Measurements from ENCODE around the gene SNAP29.
"Not testable (repeated sequence)": the region's sequence is repeated elsewhere in the genome, so short reads cannot be mapped to it uniquely, and the experiment has no call there.

The SNAP29 gene

DNA sequence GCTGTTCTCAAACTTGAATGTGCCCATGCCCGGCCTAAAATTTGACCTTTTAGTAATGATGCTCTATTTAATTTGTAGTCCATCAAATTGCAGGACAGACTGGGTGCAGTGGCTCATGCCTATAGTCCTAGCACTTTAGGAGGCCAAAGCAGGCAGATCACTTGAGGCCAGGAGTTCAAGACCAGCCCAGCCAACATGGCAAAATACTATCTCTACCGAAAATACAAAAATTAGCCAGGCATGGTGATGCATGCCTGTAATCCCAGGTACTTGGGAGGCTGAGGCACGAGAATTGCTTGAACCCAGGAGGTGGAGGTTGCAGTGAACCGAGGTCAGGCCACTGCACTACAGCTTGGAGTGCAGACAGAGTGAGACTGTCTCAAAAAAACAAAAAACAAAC is 33.6 kb upstream of the SNAP29 start:
- H3K9ac ChIP-seq (ENCODE audit: low read depth, low read length); H3K36me3 ChIP-seq (ENCODE audit: insufficient read depth, low read length); H3K4me1 ChIP-seq (ENCODE audit: insufficient read depth, low read length); H3K9me3 ChIP-seq (ENCODE audit: control insufficient read depth, insufficient read depth, low read length): not testable (repeated sequence)

DNA sequence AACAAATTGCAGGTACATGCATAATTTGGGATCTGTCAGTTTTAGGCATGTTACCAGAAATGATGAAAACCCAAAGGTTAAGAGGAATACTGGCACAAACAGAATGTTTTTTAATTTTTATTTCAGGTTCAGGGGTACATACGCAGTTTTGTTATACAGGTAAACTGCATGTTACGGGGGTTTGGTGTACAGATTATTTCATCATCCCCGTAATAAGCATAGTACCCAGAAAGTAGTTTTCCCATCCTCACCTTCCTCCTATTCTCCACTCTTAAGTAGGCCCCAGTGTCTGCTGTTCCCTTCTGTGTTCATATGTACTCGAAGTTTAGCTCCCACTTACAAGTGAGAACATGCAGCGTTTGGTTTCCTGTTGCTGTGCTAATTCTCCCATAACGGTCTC is 33.2 kb upstream of the SNAP29 start:
- H3K9me3 ChIP-seq (ENCODE audit: control insufficient read depth, insufficient read depth, low read length), result no peaks in the 10 kb centered on the region
- peaks cover 3% of the 10 kb centered on the region; the same call in 1 of the 2 replicates for H3K36me3 ChIP-seq (ENCODE audit: insufficient read depth, low read length)
- no peaks in the 10 kb centered on the region for H3K4me1 ChIP-seq (ENCODE audit: insufficient read depth, low read length)
- H3K9ac ChIP-seq (ENCODE audit: low read depth, low read length), result no peak overlapping the region

DNA sequence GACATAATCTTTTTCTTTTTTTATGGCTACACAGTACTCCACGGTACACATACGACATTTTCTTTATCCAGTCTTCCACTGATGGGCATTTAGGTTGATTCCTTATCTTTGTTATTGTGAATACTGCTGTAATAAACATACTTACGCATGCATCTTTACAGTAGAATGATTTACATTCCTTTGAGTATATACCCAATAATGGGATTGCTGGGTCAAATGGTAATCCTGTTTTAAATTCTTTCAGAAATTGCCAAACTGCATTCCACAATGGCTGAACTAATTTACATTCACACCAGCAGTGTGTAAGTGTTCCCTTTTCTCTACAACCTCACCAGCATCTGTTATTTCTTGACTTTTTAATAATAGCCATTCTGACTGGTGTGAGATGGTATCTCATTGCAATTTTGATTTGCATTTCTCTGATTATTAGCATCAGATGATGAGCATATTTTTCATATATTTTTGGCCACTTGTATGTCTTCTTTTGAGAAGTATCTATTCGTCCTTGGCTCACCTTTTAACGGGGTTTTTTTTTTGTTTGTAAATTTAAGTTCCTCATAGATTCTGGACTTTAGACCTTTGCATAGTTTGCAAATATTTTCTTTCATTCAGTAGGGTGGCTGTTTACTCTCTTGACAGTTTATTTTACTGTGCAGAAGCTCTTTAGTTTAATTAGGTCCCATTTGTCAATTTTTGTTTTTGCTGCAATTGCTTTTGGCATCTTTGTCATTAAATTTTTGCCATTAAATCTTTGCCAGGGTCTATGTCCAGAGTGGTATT is 32.2 kb upstream of the SNAP29 start:
- not testable (repeated sequence) for H3K4me1 ChIP-seq (ENCODE audit: insufficient read depth, low read length); H3K9me3 ChIP-seq (ENCODE audit: control insufficient read depth, insufficient read depth, low read length); H3K9ac ChIP-seq (ENCODE audit: low read depth, low read length); H3K36me3 ChIP-seq (ENCODE audit: insufficient read depth, low read length)

DNA sequence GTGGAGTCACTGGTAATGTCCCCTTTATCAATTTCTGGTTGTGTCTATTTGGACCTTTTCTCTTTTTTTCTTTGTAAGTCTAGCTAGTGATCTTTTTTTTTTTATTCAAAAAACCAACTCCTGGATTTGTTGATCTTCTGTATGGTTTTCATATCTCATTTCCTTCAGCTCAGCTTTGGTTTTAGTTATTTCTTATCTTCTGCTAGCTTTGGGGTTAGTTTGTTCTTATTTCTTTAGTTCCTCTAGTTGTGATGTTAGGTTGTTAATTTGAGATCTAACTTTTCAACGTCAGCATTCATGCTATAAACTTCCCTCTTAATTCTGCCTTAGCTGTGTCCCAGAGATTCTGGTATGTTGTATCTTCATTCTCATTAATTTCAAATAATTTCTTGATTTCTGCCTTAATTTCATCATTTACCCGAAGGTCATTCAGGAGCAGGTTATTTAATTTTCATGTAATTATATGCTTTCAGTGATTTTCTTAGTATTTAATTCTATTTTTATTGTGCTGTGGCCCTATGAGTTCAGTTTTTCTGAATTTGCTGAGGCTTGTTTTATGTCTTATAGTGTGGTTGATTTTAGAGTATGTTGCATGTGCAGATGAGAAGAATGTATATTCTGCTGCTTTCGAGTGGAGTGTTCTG is 29.2 kb upstream of the SNAP29 start:
- H3K4me1 ChIP-seq (ENCODE audit: insufficient read depth, low read length), result no peaks in the 10 kb centered on the region
- H3K36me3 ChIP-seq (ENCODE audit: insufficient read depth, low read length), result peaks cover 3% of the 10 kb centered on the region; the same call in 1 of the 2 replicates
- no peak overlapping the region for H3K9ac ChIP-seq (ENCODE audit: low read depth, low read length)
- H3K9me3 ChIP-seq (ENCODE audit: control insufficient read depth, insufficient read depth, low read length), result no peaks in the 10 kb centered on the region

DNA sequence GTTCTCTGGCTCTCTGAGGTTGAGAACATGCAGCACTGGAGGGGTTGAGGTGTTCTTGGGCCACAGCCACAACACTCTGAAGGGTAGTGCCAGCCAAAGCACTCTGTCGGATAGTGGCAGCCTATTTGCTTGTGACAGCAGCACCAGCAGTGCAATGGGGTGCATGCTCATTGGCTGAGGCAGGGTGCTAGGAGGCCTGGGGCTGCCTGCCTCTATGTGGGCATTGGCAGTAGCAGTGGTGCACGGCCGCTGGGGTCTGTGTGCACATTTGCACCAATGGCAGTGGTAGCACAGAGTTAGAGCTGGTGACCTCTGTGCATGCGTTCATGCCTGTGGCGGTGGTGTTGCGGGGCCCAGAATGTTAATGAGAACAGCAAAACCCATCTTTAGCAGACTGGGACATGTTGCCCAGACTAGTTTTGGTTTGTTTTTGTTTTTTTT is 25.6 kb upstream of the SNAP29 start:
- Histone ChIP-seq H3K4me1 (ENCODE audit: insufficient read depth, low read length) (no peaks in the 10 kb centered on the region), H3K9ac (ENCODE audit: low read depth, low read length) (no peak overlapping the region), H3K36me3 (ENCODE audit: insufficient read depth, low read length) (peaks cover 3% of the 10 kb centered on the region; the same call in 1 of the 2 replicates), H3K9me3 (ENCODE audit: control insufficient read depth, insufficient read depth, low read length) (no peaks in the 10 kb centered on the region)

DNA sequence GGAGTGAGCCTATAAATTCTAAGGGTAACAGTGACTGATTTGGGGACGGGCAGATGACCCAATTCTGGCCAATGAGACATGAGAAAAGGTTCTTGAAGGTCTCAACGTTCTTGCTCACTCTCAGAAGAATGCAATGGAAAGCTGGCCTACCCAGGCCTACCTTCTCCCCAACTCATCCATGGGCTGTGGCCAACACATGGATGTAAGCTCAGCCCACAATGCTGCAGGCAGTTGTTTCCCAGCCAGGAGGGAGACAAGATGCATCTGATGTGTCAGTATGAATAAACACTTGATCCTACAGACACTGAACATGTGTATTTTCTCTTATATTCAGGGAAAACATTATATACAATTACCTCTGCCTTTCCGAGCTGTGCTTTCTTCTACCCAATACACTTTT is 24.6 kb upstream of the SNAP29 start:
- Histone ChIP-seq H3K36me3 (ENCODE audit: insufficient read depth, low read length) (peaks cover 3% of the 10 kb centered on the region; the same call in 1 of the 2 replicates), H3K9ac (ENCODE audit: low read depth, low read length) (no peak overlapping the region), H3K4me1 (ENCODE audit: insufficient read depth, low read length) (no peaks in the 10 kb centered on the region), H3K9me3 (ENCODE audit: control insufficient read depth, insufficient read depth, low read length) (no peaks in the 10 kb centered on the region)

DNA sequence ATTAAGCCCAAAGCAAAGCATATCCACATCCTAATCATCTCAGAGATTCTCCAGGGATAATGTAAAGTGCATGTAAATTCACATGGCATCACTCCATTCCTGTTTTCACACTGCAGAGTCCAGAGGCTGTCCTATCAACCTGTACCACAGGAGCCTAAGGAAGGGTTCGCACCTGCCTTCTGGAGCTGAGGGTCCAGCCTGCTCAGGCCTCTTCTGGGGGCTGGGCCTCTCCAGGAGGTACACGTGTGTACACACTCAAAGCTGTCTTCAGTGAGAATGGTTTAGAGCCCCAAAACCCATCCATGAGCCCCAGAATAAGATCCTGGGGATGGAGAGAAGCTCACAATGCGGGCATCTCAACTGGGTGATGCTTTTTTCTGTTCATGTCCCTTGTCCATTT is 24.1 kb upstream of the SNAP29 start:
- H3K9ac ChIP-seq (ENCODE audit: low read depth, low read length), result no peak overlapping the region
- H3K4me1 ChIP-seq (ENCODE audit: insufficient read depth, low read length), result no peaks in the 10 kb centered on the region
- H3K9me3 ChIP-seq (ENCODE audit: control insufficient read depth, insufficient read depth, low read length), result no peaks in the 10 kb centered on the region
- H3K36me3 ChIP-seq (ENCODE audit: insufficient read depth, low read length), result peaks cover 3% of the 10 kb centered on the region; the same call in 1 of the 2 replicates

DNA sequence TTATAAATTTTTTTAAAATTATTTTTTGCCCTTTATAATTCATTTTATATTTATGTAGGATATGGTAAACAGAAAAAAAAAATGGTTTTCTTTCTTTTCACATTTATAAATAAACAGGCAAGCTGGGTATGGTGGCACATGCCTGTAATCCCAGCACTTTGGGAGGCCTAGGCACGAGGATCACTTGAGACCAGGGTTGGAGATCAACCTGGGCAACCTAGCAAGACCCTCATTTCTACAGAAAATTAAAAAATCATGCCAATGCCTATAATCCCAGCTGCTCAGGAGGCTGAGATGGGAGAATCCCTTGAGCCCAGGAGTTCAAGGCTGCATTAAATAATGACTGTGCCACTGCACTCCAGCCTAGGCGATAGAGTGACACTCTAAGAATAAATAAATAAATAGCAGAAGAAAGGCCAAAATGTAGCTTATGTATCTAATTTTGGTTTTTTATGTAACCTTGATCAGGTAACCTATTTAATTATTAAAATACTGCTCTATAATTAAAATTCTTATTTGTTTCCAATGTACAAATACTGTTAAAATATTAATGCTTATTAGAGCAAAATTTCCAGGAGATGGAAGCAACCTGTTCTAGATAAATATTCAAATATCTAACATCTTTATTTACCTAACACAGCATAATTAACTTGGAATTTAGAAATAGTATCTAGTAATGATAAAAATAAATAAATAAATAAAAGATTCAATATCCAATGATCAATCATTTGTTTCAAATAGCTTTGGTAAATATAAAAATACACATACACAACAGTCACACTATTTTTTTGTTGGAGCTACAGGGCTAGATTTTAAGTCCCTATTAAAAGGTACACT is 21.6 kb upstream of the SNAP29 start:
- no peaks in the 10 kb centered on the region for H3K36me3 ChIP-seq (ENCODE audit: insufficient read depth, low read length)
- peaks cover 10% of the 10 kb centered on the region for H3K4me1 ChIP-seq (ENCODE audit: insufficient read depth, low read length)
- no peak overlapping the region for H3K9ac ChIP-seq (ENCODE audit: low read depth, low read length)
- H3K9me3 ChIP-seq (ENCODE audit: control insufficient read depth, insufficient read depth, low read length), result no peaks in the 10 kb centered on the region

DNA sequence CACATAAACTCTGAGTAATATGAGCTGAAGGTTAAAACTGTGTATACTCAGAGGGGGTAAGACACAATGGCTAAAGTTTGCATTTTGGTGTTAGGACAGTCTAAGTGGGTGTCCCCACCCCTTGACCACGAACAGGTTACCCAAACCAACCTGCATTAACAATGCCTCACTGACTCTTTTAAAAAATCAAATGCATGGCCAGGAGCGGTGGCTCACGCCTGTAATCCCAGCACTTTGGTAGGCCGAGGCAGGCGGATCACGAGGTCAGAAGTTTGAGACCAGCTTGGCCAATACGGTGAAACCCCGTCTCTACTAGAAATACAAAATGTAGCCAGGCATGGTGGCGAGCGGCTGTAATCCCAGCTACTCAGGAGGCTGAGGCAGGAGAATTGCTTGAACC is 19.5 kb upstream of the SNAP29 start:
- H3K9ac ChIP-seq (ENCODE audit: low read depth, low read length); H3K9me3 ChIP-seq (ENCODE audit: control insufficient read depth, insufficient read depth, low read length); H3K4me1 ChIP-seq (ENCODE audit: insufficient read depth, low read length); H3K36me3 ChIP-seq (ENCODE audit: insufficient read depth, low read length): not testable (repeated sequence)

DNA sequence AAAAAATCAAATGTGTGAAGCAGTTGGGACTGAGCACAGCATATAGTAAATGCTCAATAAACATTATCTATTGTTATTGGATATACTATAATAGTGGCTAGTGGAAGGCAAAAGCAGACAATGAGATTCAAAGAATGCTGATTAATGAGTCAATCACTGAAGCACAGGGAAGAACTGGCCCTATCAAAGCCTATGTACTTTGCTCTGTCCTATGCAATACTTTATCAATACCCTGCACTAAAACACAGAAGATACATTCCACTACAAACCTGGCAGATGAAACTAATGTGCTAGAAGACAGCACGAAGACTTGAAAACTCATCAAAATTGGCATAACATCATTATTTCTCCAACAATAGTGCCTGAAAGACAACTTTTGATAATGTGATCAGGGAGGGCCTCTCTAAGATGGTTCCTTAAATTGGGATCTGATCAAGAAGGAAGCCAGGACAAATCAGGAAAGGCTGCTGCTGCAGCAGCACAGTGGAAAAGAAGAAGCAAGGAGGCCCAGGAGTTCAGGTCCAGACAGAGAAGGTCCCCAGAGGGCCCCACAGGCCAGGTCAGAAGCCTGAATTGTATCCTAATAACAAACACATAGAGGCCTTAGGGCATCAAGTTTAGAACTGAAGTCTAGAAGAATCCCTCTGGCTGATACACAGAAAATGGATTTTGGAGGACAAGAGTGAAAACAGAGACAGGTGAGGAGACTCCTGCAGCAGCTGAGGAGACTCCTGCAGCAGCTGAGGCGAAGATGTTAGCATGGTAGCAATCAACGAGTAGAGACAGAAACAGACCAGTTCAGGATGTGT is 18.8 kb upstream of the SNAP29 start:
- Histone ChIP-seq H3K36me3 (ENCODE audit: insufficient read depth, low read length) (no peaks in the 10 kb centered on the region), H3K9me3 (ENCODE audit: control insufficient read depth, insufficient read depth, low read length) (no peaks in the 10 kb centered on the region), H3K9ac (ENCODE audit: low read depth, low read length) (no peak overlapping the region), H3K4me1 (ENCODE audit: insufficient read depth, low read length) (peaks cover 10% of the 10 kb centered on the region)

DNA sequence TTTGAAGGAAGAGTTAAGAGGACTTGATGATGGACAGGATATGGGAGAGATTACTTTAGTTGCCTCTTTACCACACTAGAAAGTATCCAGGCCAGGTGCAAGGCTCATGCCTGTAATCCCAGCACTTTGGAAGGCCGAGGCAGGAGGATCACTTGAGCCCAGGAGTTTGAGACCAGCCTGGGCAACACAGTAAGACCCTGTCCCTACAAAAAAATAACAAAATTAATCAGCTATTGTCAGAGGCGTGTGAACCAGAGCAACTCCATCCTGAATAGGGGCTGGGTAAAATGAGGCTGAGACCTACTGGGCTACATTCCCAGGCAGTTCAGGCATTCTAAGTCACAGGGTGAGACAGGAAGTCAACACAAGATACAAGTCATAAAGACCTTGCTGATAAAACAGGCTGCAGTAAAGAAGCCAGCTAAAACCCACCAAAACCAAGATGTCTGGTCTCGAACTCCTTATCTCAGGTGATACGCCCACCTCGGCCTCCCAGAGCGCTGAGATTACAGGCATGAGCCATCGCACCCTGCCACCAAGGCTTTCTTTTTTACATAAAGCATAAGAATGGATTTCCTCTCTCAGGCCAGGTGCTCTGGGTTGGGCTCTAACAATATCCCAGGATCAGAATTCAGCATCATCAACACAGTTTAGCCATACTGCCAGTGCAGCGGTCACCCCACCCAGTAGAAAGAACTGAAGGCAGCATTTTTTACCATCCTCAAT is 18.0 kb upstream of the SNAP29 start:
- Histone ChIP-seq H3K36me3 (ENCODE audit: insufficient read depth, low read length) (no peaks in the 10 kb centered on the region), H3K4me1 (ENCODE audit: insufficient read depth, low read length) (peaks cover 10% of the 10 kb centered on the region), H3K9ac (ENCODE audit: low read depth, low read length) (no peak overlapping the region), H3K9me3 (ENCODE audit: control insufficient read depth, insufficient read depth, low read length) (no peaks in the 10 kb centered on the region)

DNA sequence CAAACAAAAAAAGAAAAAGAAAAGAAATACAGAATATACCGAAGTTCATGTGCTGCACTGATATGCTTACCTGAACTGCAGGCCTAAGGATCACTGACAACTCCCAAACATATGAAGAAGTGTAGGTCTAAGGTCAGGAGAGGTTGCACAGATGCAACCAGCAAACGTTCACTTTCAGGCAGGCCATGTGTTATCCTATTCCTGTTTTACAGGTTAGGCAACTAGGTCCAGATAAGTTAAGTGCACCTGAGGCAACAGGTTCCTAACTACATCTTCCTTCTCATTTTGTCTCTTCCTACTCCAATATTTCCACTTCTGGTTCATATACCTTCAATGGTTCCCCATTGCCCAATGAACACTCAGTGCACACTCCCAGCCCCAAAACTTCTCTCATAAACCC is 15.3 kb upstream of the SNAP29 start:
- Histone ChIP-seq H3K9ac (ENCODE audit: low read depth, low read length) (no peak overlapping the region), H3K4me1 (ENCODE audit: insufficient read depth, low read length) (peaks cover 10% of the 10 kb centered on the region), H3K9me3 (ENCODE audit: control insufficient read depth, insufficient read depth, low read length) (no peaks in the 10 kb centered on the region), H3K36me3 (ENCODE audit: insufficient read depth, low read length) (no peaks in the 10 kb centered on the region)

DNA sequence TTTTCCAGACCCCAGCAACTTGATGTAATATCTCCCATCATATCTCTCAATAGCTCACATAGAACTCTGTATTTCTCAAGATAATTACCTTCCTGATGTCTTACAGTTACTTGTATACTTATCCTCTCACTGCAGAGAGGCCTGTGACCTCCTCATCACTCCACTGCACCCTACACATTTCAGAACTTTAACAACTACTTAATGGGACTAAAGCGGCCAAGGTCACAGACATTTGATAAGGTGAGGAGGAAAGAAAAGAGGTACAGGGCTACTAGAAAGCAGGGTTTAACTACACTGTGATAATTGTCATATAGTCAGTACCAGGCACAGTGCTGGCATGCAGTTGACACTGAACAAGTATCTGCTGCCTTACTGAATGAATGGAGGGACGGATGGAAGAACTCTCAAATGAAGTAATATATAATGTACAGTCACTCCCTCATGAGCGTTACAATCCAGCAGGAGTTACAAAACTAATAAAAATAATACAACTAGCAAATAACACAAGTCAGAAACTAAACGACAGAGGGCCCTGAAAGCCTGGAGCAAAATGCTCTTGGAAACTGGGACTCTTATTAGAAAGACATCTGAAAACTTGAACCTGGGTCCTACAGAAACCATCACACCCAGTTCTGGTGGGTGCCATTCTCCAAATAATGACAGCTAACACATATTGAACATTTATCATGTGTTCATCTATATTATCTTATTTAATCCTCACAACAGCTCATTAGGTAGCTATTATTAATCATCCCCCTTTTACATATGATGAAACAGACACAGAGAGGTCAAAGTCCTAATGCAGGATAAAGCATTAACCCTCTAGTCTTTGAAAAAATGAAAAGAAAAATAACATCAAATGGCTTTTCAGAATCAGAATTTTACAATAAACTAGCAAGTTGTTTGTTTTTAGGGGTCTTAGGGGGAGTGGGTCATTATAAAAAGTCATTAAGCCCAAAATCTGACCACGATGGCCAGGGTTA is 14.5 kb upstream of the SNAP29 start:
- Histone ChIP-seq H3K4me1 (ENCODE audit: insufficient read depth, low read length) (peaks cover 10% of the 10 kb centered on the region), H3K9me3 (ENCODE audit: control insufficient read depth, insufficient read depth, low read length) (no peaks in the 10 kb centered on the region), H3K36me3 (ENCODE audit: insufficient read depth, low read length) (no peaks in the 10 kb centered on the region), H3K9ac (ENCODE audit: low read depth, low read length) (no peak overlapping the region)

All from ES-I3 (cell line).